ENCODE results near the gene ABHD4. TPM values are rescaled to one million over a fixed set of nuclear protein-coding genes. Genes with fewer than 3 reads are reported as not detected.
A peak's percentile ranks its signal among the peaks of the same experiment; 100 is the strongest.

The ABHD4 gene
- total and polyA plus RNA-seq, 10 of the 15 experiments (the other 5 are each of a cell fraction or from before 2014, with no cell fraction given) = 5.4 to 28.7 (median 10.8) TPM

DNA sequence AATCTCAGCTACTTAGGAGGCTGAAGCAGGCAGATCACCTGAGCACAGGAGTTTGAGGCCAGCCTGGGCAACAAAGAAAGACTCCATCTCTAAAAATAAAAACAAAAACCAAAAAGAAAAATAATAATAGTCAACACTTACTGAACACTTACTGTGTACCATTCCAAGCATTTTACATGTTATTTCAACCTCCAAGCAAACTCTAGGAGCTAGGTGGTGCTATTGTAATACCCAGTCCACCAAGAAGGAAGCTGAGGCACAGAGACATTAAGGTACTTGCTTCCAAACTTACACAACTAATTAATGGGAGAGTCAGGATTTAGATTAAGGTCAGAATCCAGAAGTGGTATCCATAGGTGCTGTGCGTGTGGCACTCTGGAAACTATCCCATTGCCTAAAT is 59.8 kb downstream of the ABHD4 start:
- FAIRE-seq (peak; percentile 13), ATAC-seq (peak; percentile 63), DNase-seq (ENCODE audit: low read depth, low spot score) (no peak)
- BruUV-seq (replicated peaks) = no TSS peak
- Histone ChIP-seq H2AFZ (ENCODE audit: control insufficient read depth, low read depth, low read length) (no peak overlapping the region), H3K27me3 (replicated peaks in 1 of 2; ENCODE audit: control insufficient read depth in 2 of 2, insufficient read depth in 2 of 2, low read length in 1 of 2) (no peaks in the 10 kb centered on the region), H3K36me3 (ENCODE audit: control insufficient read depth in 2 of 2, insufficient read depth in 2 of 2, low read length in 1 of 2) (no peaks in the 10 kb centered on the region), H4K20me1 (ENCODE audit: control insufficient read depth, insufficient read depth) (no peaks in the 10 kb centered on the region), H3K79me2 (ENCODE audit: control insufficient read depth, insufficient read depth, low read length) (no peaks in the 10 kb centered on the region), H3K27ac (ENCODE audit: control insufficient read depth, insufficient read depth) (no peak overlapping the region), H3K9ac (ENCODE audit: control insufficient read depth, insufficient read depth, low read length) (no peak overlapping the region), H3K4me1 (ENCODE audit: control insufficient read depth, insufficient read depth, low read length) (no peaks in the 10 kb centered on the region), H3K4me2 (ENCODE audit: control insufficient read depth, insufficient read depth) (no peak overlapping the region), H3K9me3 (replicated peaks; ENCODE audit: control insufficient read depth, insufficient read depth, low read length) (no peaks in the 10 kb centered on the region), H3K4me3 (no peak overlapping the region)
- CTCF ChIA-PET = interaction anchor here (0.6 to 9.9 kb wide), 50 partner anchors 8 to 457 kb away, joined by 3 to 206 read pairs (median 4); partner anchors contain the start of genes DAD1, OR6J1, OXA1L and SLC7A7
- in situ Hi-C loops (cut with MboI) = no loop called here
- TF ChIP-seq ZNF274 (IDR thresholded peaks at IDR 0.05; ENCODE audit: insufficient read depth, insufficient read length) = no peak
- peak; percentile 51; the same call in 1 of the 2 replicates for TF ChIP-seq SMC3 (IDR thresholded peaks at IDR 0.05; ENCODE audit: borderline replicate concordance, low read length)
- TF ChIP-seq BRCA1 (IDR thresholded peaks at IDR 0.05; ENCODE audit: low read depth, low read length) = no peak
- peak; percentile 33 to 76 (median 48); a peak in 5 of 6 replicates for TF ChIP-seq CTCF (IDR thresholded peaks at IDR 0.05 in 2 of 3, conservative IDR thresholded peaks at IDR 0.05 in 1 of 3; ENCODE audit: control insufficient read depth in 2 of 3, extremely low read depth in 1 of 3, insufficient read depth in 1 of 3, low read depth in 3 of 3, low read length in 3 of 3)
- peak; percentile 19 for TF ChIP-seq SKIL (IDR thresholded peaks at IDR 0.05; ENCODE audit: low read depth, poor library complexity, severe bottlenecking)
- TF ChIP-seq RAD21 (IDR thresholded peaks at IDR 0.05; ENCODE audit: insufficient read depth, low read depth, low read length) = peak; percentile 91
- TF ChIP-seq YY1 (IDR thresholded peaks at IDR 0.05; ENCODE audit: low read depth, low read length) = 0 out of 2 replicates have a peak, but pooled peaks have one; percentile 23
- POLR2A ChIA-PET = interaction anchor here (0.6 to 1.5 kb wide), 4 partner anchors 59 to 117 kb away, joined by 3 to 5 read pairs (median 4); no protein-coding TSS in a partner anchor
- WGBS (ENCODE audit: insufficient coverage, insufficient replicate concordance, low lambda C conversion rate, missing lambda C conversion rate) = 0% methylated on average over 1 of the region's 1 CpG
- RAD21 ChIA-PET (ENCODE audit: unreplicated experiment) = interaction anchor here (0.6 to 5.1 kb wide), 34 partner anchors 10 to 272 kb away, joined by 3 to 64 read pairs (median 4); partner anchors contain the start of genes ABHD4, LRP10 and OXA1L
- SMC1A ChIA-PET (ENCODE audit: uncharacterized antibody, unreplicated experiment) = interaction anchor here (0.5 to 4.7 kb wide), 23 partner anchors 8 to 268 kb away, joined by 3 to 79 read pairs (median 4); partner anchors contain the start of genes OXA1L and RBM23
- intact Hi-C loops (cut with micrococcal nuclease; ENCODE audit: unreplicated experiment) = loop anchor here (1.0 to 10.0 kb wide), 3 partner anchors 54 to 343 kb away; no protein-coding TSS in a partner anchor
